NCI-H2196 (cell line): Measurements from ENCODE around the gene SCNN1B.
"Not testable (repeated sequence)": the region's sequence is repeated elsewhere in the genome, so short reads cannot be mapped to it uniquely, and the experiment has no call there.

ENCODE experiments used
- DNase-seq: peaks from one replicate; lab custom pipeline; 2025; ENCODE audit not compliant: unreplicated experiment; lab: John Stamatoyannopoulos, UW

The SCNN1B gene

GRCh38 chr16:23353440-23353839 is 51.3 kb downstream of the SCNN1B start:
- DNase-seq: no peak

DNA sequence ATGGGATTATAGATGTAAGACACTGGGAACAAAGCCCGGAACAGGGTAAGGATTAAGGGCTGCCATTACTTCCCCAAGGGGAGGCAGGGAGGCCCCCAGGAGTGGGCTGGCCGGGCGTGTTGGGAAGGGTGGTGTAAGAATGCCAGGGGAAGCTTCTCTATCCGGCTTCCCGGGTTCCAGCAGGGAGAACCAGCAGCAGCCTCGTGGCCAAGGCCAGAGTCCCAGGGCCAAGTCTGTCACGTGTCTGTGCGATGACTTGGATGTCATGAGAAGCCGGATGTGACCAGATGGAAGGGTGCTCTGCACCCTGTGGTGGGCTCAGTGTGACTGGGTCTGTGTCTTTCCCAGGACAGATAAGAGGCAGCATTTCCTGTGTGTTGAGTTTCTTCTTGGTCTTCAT is 52.1 kb downstream of the SCNN1B start:
- DNase-seq: no peak

DNA sequence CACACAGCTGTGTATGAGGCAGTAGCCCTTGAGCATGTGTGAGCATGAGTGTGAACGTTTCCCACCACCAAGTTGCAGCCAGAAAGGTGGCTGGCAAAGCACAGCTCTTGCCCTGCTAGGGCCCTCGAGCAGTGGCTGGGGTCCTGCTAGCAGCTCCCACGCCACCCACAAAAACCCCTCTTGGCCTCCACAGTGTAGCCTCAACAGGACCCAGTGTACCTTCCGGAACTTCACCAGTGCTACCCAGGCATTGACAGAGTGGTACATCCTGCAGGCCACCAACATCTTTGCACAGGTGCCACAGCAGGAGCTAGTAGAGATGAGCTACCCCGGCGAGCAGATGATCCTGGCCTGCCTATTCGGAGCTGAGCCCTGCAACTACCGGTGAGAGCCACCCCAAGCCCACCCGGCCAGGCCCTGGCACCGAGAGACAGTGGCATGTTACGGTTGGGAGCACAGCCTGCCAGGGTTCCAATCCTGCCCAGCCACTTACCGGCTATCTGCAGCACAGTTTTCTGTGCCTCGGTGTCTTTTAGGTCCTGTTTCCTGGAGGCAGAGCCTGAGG is 53.1 kb downstream of the SCNN1B start:
- DNase-seq: no peak

- DNase-seq: no peak
Observed at GRCh38 chr16:23356941-23357340, 54.8 kb downstream of the SCNN1B start.

GRCh38 chr16:23357761-23358290 is 55.7 kb downstream of the SCNN1B start:
- DNase-seq: no peak

DNA sequence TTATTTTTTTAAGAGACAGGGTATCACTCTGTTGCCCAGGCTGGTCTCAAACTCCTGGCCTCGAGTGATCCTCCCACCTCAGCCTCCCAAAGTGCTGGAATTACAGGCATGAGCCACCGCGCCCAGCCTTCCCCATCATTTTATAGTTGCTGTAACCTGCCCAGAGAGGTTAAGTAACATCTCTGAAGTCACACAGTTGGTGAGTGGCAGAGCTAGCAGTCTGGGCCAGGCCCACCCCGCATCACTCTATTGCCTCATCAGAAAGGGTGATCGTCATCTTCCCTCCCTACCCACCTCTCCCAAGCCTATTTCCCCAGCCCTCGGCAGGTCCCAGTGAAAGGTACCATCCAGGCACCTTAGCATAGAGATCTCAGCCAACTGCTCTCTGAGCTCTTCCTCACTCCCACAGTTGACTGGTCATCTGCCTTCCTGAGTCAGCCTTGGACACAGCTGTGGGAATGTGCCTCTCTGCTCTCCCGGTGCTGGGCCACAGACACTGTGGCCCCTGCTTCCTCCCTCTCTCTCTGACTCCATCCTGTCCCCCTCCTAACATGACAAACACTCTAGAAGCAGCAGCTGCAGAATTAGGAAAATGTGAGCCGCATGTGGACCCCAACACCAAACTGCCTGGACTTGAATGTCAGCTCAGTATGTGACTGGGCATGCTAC is 57.1 kb downstream of the SCNN1B start:
- no peak for DNase-seq

DNA sequence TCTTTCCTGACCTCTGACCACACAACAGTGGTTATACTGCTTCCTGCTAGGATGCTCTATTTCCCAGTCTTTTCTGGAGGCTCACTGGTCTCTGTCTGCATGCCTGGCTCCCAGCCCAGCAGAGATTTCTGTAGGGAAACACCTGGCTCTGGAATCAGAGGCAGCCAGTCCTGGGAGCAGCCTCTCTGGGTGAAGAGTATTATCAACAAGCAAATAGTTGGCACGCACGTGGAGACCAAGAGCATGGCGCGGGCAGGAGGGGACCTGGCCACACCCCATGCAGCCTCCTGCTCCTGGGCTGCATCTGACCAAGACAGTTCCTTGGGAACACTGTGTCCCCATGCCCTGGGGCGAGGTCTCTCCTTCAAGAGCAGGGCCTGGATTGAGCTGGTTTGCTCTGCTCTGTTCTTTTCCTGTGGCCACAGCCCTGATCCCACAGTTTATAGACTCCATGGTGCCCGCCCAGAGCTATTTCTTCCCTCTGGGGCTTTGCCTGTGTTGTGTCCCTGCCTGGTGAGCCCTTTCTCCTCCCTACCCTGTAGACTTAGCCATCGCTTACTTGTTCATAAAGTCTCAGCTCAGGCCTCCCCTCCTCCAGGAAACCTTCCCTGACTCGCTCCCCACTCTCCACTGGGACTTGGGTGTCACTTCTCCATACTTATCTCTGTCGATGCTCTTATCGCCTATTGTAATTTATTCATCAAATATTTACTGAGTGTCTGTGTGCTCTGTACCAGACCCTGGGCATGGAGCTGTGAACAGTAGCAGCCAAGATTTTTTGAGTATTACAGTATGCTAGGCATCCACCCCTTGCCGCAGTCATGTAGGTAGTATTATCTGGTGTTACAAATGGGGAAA is 60.6 kb downstream of the SCNN1B start:
- peak; percentile 79 for DNase-seq

- DNase-seq: peak; percentile 43
Observed at GRCh38 chr16:23365602-23366240, 63.6 kb downstream of the SCNN1B start.

DNA sequence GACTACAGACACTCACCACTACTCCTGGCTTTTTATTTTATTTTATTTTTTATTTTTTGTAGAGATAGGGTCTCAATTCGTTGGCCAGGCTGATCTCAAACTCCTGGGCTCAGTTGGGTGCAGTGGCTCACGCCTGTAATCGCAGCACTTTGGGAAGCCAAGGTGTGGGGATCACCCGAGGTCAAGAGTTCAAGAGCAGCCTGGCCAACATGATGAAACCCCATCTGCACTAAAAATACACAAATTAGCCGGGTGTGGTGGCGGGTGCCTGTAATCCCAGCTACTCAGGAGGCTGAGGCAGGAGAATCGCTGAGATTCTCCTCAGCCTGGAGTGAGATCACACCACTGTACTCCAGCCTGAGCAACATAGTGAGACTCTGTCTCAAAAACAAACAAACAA is 64.2 kb downstream of the SCNN1B start:
- not testable (repeated sequence) for DNase-seq

DNA sequence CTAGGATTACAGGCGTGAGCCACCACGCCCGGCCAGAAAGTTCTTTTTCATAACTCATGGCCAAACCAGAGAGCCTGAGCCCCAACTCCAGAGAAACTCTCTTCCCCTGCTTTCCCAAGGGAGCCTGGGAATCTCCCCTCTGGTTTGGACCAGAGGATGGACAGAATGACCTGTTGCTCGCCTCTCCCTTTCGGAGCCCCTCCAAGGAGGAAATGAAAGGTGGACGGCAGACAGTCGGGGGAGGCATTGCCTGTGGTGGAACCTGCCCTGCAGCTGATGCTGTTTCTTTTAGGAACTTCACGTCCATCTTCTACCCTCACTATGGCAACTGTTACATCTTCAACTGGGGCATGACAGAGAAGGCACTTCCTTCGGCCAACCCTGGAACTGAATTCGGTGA is 65.5 kb downstream of the SCNN1B start:
- DNase-seq: no peak

DNA sequence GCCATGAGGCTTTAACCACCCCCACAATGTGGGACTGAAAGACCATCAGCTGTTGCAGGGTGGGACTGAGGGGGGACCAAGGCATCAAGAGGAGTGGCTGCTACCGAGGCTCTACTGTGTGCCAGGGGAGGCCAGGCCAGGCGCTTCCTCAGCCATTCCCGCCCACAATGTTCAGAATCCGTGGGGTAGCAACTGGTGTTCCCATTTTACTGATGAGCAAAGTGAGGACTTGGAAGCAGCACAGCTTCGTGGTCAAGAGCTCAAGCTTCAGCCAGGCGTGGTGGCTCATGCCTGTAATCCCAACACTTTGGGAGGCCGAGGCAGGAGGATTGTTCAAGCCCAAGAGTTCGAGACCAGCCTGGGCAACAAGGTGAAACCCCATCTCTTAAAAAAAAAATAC is 65.9 kb downstream of the SCNN1B start:
- no peak for DNase-seq

GRCh38 chr16:23368469-23368868 is 66.4 kb downstream of the SCNN1B start:
- DNase-seq: no peak

GRCh38 chr16:23369416-23369815 is 67.3 kb downstream of the SCNN1B start:
- no peak for DNase-seq

- no peak for DNase-seq
Observed at GRCh38 chr16:23371368-23371767, 69.3 kb downstream of the SCNN1B start.

DNA sequence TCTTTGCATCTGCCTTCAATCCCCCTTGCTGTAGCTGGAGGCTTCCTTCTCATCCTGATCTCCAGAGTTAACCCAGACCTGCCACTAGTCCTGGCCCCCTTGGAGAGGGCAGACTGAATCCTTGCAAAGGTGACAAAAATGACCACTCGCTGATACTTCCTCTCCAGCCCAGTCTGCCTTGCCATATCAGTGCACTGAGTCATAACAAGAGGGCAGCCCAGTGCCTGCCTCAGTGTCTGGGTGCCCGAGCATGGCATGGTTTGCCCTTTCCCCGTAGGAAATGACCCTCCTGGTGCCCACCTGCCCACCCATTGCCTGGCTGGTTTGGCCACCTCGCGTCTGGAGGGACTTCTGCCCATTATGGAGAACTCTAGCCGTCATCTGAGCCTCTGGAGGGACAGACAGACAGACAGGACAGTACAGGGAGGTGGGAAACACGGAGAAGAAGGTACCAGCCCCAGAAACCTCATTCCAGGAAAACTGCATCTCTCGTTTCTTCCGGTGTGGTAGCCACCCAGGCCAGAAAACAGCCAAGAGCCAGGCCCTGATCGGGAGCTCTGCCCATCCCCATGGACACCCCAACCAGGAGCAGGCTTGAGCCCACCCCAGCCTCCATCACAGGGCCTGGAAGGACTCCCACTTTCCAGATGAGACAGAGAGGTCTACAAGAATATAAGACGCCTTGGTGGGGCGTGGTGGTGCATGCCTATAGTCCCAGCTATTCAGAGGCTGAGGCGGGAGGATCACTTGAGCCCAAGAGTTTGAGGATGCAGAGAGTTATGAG is 71.5 kb downstream of the SCNN1B start:
- no peak for DNase-seq

DNA sequence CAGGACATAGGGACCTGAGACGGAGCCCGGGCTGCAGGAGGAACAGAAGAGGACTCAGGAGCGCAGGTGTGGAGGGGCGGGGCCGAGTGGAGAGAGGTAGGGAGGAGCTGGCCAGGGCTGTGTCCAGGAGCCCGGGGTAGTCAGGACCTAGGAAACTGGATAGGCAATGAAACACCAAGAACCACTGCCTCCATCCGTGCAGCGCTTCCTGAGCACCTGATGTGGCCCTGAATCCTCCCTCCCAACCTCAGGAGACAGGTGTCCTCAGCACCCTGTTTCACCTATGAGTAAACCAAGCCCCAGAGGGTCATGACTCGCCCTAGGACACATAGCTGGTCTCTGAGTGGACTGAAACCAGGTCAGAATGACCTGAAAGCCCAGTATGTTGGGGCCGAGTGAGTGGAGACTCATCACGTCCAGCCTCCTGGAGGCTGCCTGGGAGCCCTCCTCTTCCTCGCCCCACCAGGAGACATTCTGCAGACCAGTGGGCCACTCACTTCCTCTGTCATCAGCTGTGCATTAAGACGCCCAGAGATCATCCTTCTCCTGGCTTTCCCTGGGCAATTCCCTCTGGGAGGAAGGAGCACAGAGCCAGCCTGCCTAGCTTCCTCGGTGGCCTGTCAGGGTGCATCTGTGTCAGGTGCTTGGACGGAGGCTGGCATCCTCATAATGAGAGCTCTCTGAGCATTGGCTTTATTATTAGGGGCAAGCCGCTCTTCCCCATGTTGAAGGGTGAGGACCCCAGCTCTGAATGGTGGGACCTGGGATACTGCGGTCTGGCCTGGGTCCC is 72.8 kb downstream of the SCNN1B start:
- no peak for DNase-seq

- DNase-seq: no peak
Observed at GRCh38 chr16:23375643-23376042, 73.5 kb downstream of the SCNN1B start.

DNA sequence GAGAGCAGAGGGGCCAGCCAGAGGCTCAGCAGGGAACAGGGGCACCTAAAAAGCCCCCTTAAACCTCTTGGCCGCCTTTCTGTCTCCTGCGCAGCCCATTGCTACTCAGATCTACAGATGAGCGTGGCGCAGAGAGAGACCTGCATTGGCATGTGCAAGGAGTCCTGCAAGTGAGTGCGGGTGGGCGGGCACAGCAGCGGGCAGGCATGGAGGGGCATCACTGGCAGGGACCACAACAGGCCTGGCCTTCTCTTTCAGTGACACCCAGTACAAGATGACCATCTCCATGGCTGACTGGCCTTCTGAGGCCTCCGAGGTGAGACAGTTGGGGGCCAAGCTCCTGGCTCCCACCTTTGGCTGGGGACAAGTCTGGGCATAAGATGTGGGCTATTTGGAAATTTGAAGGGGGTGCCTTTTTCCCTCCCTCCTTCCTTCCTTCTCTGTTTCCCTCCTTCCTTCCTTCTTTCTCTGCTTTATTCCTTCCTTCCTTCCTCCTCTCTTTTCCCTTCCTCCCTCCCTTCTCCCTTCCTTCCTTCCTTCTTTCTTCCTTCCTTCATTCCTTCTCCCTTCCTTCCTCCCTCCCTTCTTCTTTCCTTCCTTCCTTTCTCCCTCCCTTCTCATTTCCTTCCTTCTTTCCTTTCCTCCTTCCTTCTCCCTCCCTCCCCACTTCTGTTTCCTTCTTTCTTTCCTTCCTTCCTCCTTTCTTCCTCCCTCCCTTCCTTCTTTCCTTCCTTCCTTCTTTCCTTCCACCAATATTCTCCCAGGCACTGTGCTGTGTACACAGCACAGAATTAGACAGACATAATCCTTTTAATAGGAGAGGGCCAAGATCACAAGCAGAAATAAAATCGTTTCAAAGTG is 75.2 kb downstream of the SCNN1B start:
- DNase-seq: no peak

GRCh38 chr16:23378256-23378655 is 76.2 kb downstream of the SCNN1B start:
- no peak for DNase-seq
